Neural cell (in vitro differentiated cells): ENCODE data around the gene TAF3. TPM values are rescaled to one million over a fixed set of nuclear protein-coding genes. Genes with fewer than 3 reads are reported as not detected.

Experiments
- H2AFZ ChIP-seq: fragments of 200-600, 300-800 bp; sonication (generic), shearing (Covaris generic); 2 replicates; pipeline ENCODE4 v1.6.0; 2014; ENCODE audit warnings: low read depth, mild to moderate bottlenecking, antibody characterized with exemption, low read length, moderate library complexity
- H3F3A ChIP-seq: fragments of 200-600 bp; shearing (Covaris generic); 2 replicates; pipeline ENCODE4 v1.6.1; 2016; ENCODE audit warnings: mild to moderate bottlenecking, moderate library complexity, mixed read lengths, antibody characterized with exemption, low read length; ENCODE audit not compliant: insufficient read depth, poor library complexity, severe bottlenecking
- H3K27ac ChIP-seq: fragments of 200-600, 300-800 bp; sonication (generic), shearing (Covaris generic); 2 replicates; pipeline ENCODE4 v1.5.1; 2014; ENCODE audit warnings: mild to moderate bottlenecking, low read length, moderate library complexity
- H3K27me3 ChIP-seq: fragments of 300-800, 200-600 bp; sonication (generic), shearing (Covaris generic); 2 replicates; pipeline ENCODE4 v1.6.0; 2014; ENCODE audit warnings: mild to moderate bottlenecking, low read depth, low read length, moderate library complexity; ENCODE audit not compliant: insufficient read depth
- H3K36me3 ChIP-seq: fragments of 300-800, 200-600 bp; sonication (generic), shearing (Covaris generic); 2 replicates; pipeline ENCODE4 v1.5.1; 2014; ENCODE audit warnings: mild to moderate bottlenecking, antibody characterized with exemption, low read length, moderate library complexity; ENCODE audit not compliant: insufficient read depth
- H3K4me2 ChIP-seq: fragments of 300-800, 200-600 bp; sonication (generic), shearing (Covaris generic); 2 replicates; pipeline ENCODE4 v1.6.0; 2014; ENCODE audit warnings: mild to moderate bottlenecking, low read length
- H3K4me3 ChIP-seq: fragments of 300-800, 200-600 bp; sonication (generic), shearing (Covaris generic); 2 replicates; pipeline ENCODE4 v1.5.1; 2014; ENCODE audit warnings: mild to moderate bottlenecking, low read length, moderate library complexity
- H3K79me2 ChIP-seq: fragments of 200-600 bp; shearing (Covaris generic); replicated peaks from 2 replicates; pipeline ENCODE4 v1.6.0; 2014; ENCODE audit warnings: mild to moderate bottlenecking, low read length, moderate library complexity; ENCODE audit not compliant: insufficient read depth
- H3K9ac ChIP-seq: fragments of 300-800, 200-600 bp; sonication (generic), shearing (Covaris generic); 2 replicates; pipeline ENCODE4 v1.6.1; 2016; ENCODE audit warnings: mild to moderate bottlenecking, low read length, mixed read lengths
- H3K9me2 ChIP-seq: fragments of 200-600 bp; shearing (Covaris generic); 2 replicates; pipeline ENCODE4 v1.6.1; 2016; ENCODE audit warnings: mild to moderate bottlenecking, low read length, mixed read lengths; ENCODE audit not compliant: insufficient read depth
- H3K9me3 ChIP-seq: fragments of 200-600, 300-800 bp; sonication (generic), shearing (Covaris generic); 2 replicates; pipeline ENCODE4 v1.6.1; 2016; ENCODE audit warnings: mild to moderate bottlenecking, mixed run types, low read length, moderate library complexity, mixed read lengths
- H4K20me1 ChIP-seq: fragments of 200-600 bp; shearing (Covaris generic); 2 replicates; pipeline ENCODE4 v1.6.1; 2016; ENCODE audit warnings: mild to moderate bottlenecking, mixed run types; ENCODE audit not compliant: insufficient read depth
- EP300 ChIP-seq: fragments of 450-650 bp; conservative IDR thresholded peaks from 2 replicates; pipeline ENCODE4 v1.6.1; 2014; ENCODE audit warnings: antibody characterized with exemption, mild to moderate bottlenecking, moderate library complexity; ENCODE audit not compliant: poor library complexity, severe bottlenecking
- EZH2 ChIP-seq: fragments of 200-600, 300-800 bp; shearing (Covaris generic), sonication (generic); IDR thresholded peaks from 2 replicates; pipeline ENCODE4 v1.6.1; 2014; ENCODE audit warnings: antibody characterized with exemption, low read length, borderline replicate concordance, mild to moderate bottlenecking; ENCODE audit not compliant: insufficient read depth, poor library complexity, severe bottlenecking
- MXI1 ChIP-seq: fragments of 450-650 bp; conservative IDR thresholded peaks from 2 replicates; pipeline ENCODE4 v1.6.1; 2014; ENCODE audit warnings: antibody characterized with exemption, mild to moderate bottlenecking; ENCODE audit not compliant: poor library complexity, severe bottlenecking
- POLR2AphosphoS5 ChIP-seq: IDR thresholded peaks from 2 replicates; pipeline ENCODE4 v1.6.1; 2012
- RAD21 ChIP-seq: fragments of 450-650 bp; conservative IDR thresholded peaks from 2 replicates; pipeline ENCODE4 v1.6.1; 2014; ENCODE audit warnings: antibody characterized with exemption, mild to moderate bottlenecking, moderate library complexity
- SMC3 ChIP-seq: fragments of 450-650 bp; conservative IDR thresholded peaks from 2 replicates; pipeline ENCODE4 v1.6.1; 2014; ENCODE audit warnings: antibody characterized with exemption, mild to moderate bottlenecking, moderate library complexity; ENCODE audit not compliant: poor library complexity
- TAF1 ChIP-seq: IDR thresholded peaks from 2 replicates; pipeline ENCODE4 v1.6.1; 2012; ENCODE audit warnings: low read depth
- polyA plus RNA-seq: library from polyadenylated mRNA; depleted of rRNA; stranded (reverse); fragments of >200 nt; gene quantifications from 2 replicates; pipeline ENCODE4 v1.2.3, GENCODE V29; 2014
- TF ChIP-seq, protein P1 (sequence below): IDR thresholded peaks from 2 replicates; pipeline ENCODE4 v1.6.1; 2012; ENCODE audit warnings: borderline replicate concordance
- TF ChIP-seq, protein P2 (sequence below): fragments of 450-650 bp; IDR thresholded peaks from 2 replicates; pipeline ENCODE4 v1.5.1; 2014; ENCODE audit warnings: antibody characterized with exemption, mild to moderate bottlenecking, moderate library complexity; ENCODE audit not compliant: poor library complexity, severe bottlenecking

TAF3 gene
- polyA plus RNA-seq, 1 donor from 2014 or later = 2.0 TPM

GRCh38 chr10:7948371-7949000 lies 130.2 kb downstream of the TAF3 start:
- TF ChIP-seq EP300 (no peak), SMC3 (no peak)
- H3K27me3 ChIP-seq = no peaks in the 10 kb centered on the region
- H3K9ac ChIP-seq = no peak overlapping the region
- H3K9me3 ChIP-seq = no peaks in the 10 kb centered on the region
- H3K79me2 ChIP-seq = no peaks in the 10 kb centered on the region
- no peaks in the 10 kb centered on the region for H3F3A ChIP-seq
- H3K4me3 ChIP-seq = no peak overlapping the region
- no peak overlapping the region for H3K4me2 ChIP-seq
- no peaks in the 10 kb centered on the region for H3K9me2 ChIP-seq
- no peaks in the 10 kb centered on the region for H4K20me1 ChIP-seq
- no peak overlapping the region for H3K27ac ChIP-seq
- H3K36me3 ChIP-seq = no peaks in the 10 kb centered on the region
- H2AFZ ChIP-seq = no peak overlapping the region

- no peaks in the 10 kb centered on the region for H3F3A ChIP-seq
- no peak overlapping the region for H3K4me3 ChIP-seq
- H2AFZ ChIP-seq = no peak overlapping the region
- H3K9me3 ChIP-seq = no peaks in the 10 kb centered on the region
- H3K9ac ChIP-seq = no peak overlapping the region
- H3K79me2 ChIP-seq = no peaks in the 10 kb centered on the region
- H3K27ac ChIP-seq = no peak overlapping the region
- H4K20me1 ChIP-seq = no peaks in the 10 kb centered on the region
- TF ChIP-seq POLR2AphosphoS5 (no peak), RAD21 (no peak), EZH2 (no peak), TAF1 (no peak), EP300 (no peak), SMC3 (no peak), MXI1 (no peak)
- TF ChIP-seq, protein P1, sequence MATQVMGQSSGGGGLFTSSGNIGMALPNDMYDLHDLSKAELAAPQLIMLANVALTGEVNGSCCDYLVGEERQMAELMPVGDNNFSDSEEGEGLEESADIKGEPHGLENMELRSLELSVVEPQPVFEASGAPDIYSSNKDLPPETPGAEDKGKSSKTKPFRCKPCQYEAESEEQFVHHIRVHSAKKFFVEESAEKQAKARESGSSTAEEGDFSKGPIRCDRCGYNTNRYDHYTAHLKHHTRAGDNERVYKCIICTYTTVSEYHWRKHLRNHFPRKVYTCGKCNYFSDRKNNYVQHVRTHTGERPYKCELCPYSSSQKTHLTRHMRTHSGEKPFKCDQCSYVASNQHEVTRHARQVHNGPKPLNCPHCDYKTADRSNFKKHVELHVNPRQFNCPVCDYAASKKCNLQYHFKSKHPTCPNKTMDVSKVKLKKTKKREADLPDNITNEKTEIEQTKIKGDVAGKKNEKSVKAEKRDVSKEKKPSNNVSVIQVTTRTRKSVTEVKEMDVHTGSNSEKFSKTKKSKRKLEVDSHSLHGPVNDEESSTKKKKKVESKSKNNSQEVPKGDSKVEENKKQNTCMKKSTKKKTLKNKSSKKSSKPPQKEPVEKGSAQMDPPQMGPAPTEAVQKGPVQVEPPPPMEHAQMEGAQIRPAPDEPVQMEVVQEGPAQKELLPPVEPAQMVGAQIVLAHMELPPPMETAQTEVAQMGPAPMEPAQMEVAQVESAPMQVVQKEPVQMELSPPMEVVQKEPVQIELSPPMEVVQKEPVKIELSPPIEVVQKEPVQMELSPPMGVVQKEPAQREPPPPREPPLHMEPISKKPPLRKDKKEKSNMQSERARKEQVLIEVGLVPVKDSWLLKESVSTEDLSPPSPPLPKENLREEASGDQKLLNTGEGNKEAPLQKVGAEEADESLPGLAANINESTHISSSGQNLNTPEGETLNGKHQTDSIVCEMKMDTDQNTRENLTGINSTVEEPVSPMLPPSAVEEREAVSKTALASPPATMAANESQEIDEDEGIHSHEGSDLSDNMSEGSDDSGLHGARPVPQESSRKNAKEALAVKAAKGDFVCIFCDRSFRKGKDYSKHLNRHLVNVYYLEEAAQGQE = no peak
- TF ChIP-seq, protein P2, sequence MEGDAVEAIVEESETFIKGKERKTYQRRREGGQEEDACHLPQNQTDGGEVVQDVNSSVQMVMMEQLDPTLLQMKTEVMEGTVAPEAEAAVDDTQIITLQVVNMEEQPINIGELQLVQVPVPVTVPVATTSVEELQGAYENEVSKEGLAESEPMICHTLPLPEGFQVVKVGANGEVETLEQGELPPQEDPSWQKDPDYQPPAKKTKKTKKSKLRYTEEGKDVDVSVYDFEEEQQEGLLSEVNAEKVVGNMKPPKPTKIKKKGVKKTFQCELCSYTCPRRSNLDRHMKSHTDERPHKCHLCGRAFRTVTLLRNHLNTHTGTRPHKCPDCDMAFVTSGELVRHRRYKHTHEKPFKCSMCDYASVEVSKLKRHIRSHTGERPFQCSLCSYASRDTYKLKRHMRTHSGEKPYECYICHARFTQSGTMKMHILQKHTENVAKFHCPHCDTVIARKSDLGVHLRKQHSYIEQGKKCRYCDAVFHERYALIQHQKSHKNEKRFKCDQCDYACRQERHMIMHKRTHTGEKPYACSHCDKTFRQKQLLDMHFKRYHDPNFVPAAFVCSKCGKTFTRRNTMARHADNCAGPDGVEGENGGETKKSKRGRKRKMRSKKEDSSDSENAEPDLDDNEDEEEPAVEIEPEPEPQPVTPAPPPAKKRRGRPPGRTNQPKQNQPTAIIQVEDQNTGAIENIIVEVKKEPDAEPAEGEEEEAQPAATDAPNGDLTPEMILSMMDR = no peak
- H3K9me2 ChIP-seq = no peaks in the 10 kb centered on the region
- no peaks in the 10 kb centered on the region for H3K36me3 ChIP-seq
- H3K27me3 ChIP-seq = no peaks in the 10 kb centered on the region
- H3K4me2 ChIP-seq = no peak overlapping the region
These were observed 132.9 kb downstream of the TAF3 start for GRCh38 chr10:7950981-7951847.
